ENCODE measurements around the gene CACNA2D3.

Gene CACNA2D3

DNA sequence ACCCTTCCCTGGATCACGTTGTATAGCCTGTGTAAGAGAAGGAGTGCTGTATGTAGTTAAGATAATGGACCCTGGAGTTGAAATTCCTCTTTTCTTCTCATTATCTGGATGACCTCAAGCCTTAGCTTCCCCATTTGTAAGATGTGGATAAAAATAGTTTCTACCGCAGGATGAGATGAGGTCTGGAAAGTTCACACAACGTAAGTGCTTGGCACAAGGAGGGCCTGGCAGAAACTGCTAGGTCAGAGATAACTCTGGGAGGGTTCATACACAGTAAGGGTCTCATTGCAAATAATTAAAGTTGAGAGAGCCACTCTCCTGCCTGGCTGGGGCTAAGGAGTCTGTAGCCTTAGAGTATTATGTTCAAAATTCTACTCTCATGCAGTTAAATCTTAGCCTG is 591.1 kb downstream of the CACNA2D3 start:
- no peak overlapping the region for H3K27ac ChIP-seq
- TF ChIP-seq, protein P1, sequence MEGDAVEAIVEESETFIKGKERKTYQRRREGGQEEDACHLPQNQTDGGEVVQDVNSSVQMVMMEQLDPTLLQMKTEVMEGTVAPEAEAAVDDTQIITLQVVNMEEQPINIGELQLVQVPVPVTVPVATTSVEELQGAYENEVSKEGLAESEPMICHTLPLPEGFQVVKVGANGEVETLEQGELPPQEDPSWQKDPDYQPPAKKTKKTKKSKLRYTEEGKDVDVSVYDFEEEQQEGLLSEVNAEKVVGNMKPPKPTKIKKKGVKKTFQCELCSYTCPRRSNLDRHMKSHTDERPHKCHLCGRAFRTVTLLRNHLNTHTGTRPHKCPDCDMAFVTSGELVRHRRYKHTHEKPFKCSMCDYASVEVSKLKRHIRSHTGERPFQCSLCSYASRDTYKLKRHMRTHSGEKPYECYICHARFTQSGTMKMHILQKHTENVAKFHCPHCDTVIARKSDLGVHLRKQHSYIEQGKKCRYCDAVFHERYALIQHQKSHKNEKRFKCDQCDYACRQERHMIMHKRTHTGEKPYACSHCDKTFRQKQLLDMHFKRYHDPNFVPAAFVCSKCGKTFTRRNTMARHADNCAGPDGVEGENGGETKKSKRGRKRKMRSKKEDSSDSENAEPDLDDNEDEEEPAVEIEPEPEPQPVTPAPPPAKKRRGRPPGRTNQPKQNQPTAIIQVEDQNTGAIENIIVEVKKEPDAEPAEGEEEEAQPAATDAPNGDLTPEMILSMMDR (IDR thresholded peaks at IDR 0.05), result no peak
- H3K27me3 ChIP-seq, result no peaks in the 10 kb centered on the region
- no peaks in the 10 kb centered on the region for H3K9me3 ChIP-seq
- H3K36me3 ChIP-seq, result no peaks in the 10 kb centered on the region
- no peak overlapping the region for H3K4me3 ChIP-seq
- intact Hi-C loops (cut with DNase I; ENCODE audit: low total_unique reads), result no loop called here
- H3K4me1 ChIP-seq, result no peaks in the 10 kb centered on the region
- no peak for DNase-seq

DNA sequence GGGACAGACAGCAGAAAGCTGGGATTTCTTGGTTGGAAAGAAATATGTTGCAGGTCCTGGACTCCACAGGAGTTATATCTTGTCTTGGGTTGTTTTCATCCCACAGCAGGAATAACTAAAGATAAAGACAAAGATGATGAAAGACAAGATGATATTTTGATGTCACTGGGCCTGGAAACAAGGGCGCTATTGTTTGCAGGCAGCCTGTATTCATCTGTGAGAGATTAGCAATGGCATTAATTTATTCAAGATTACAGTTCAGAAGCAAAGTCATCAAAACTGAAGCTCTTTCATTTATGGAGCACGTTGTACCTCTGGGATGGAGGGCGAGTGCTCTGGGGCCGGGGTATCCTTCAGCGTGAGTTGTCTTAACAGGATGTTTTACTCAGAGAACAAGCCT is 591.7 kb downstream of the CACNA2D3 start:
- no peaks in the 10 kb centered on the region for H3K4me1 ChIP-seq
- intact Hi-C loops (cut with DNase I; ENCODE audit: low total_unique reads), result no loop called here
- no peaks in the 10 kb centered on the region for H3K9me3 ChIP-seq
- no peaks in the 10 kb centered on the region for H3K36me3 ChIP-seq
- no peak for DNase-seq
- no peak overlapping the region for H3K27ac ChIP-seq
- H3K4me3 ChIP-seq, result no peak overlapping the region
- TF ChIP-seq, protein P1 (IDR thresholded peaks at IDR 0.05), result no peak
- no peaks in the 10 kb centered on the region for H3K27me3 ChIP-seq

DNA sequence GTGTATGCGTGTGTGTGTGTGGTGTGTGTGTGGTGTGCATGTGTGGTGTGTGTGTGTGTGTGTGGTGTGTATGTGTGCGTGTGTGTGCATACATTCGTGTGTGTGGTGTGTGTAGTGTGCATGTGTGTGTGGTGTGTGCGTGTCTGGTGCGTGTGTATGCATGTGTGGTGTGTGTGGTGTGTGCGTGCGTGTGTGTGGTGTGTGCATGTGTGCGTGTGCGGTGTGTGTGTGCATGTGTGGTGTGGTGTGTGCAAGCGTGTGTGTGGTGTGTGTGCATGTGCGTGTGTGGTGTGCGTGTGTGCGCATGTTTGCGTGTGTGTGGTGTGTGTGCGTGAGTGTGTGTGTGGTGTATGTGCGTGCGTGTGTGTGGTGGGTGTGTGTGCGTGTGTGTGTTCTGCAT is 595.2 kb downstream of the CACNA2D3 start:
- intact Hi-C loops (cut with DNase I; ENCODE audit: low total_unique reads), result no loop called here
- Histone ChIP-seq H3K4me1 (no peaks in the 10 kb centered on the region), H3K9me3 (no peaks in the 10 kb centered on the region), H3K27me3 (no peaks in the 10 kb centered on the region), H3K36me3 (no peaks in the 10 kb centered on the region), H3K27ac (no peak overlapping the region), H3K4me3 (no peak overlapping the region)
- TF ChIP-seq, protein P1 (IDR thresholded peaks at IDR 0.05), result no peak
- DNase-seq, result no peak

DNA sequence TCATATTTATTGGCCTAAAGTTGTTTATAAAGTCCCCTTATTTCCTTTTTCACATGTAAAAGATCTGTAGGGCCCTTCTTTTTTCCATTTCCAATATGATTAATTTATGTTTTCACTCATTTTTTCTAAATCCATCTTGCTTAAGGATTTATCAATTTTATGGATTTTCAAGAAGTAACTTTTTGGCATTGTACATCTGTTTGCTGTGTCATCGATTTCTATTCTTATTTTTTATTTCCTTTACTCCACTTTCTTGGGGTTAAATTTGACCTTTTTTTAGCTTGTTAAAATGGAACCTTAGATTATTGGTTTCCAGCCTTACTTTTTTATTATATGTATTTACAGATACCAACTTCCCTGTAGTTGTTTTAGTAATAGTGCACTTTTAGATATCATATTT is 597.6 kb downstream of the CACNA2D3 start:
- no peak overlapping the region for H3K4me3 ChIP-seq
- intact Hi-C loops (cut with DNase I; ENCODE audit: low total_unique reads), result no loop called here
- H3K36me3 ChIP-seq, result no peaks in the 10 kb centered on the region
- H3K27me3 ChIP-seq, result no peaks in the 10 kb centered on the region
- H3K9me3 ChIP-seq, result no peaks in the 10 kb centered on the region
- no peaks in the 10 kb centered on the region for H3K4me1 ChIP-seq
- no peak overlapping the region for H3K27ac ChIP-seq
- no peak for DNase-seq
- TF ChIP-seq, protein P1 (IDR thresholded peaks at IDR 0.05), result no peak

DNA sequence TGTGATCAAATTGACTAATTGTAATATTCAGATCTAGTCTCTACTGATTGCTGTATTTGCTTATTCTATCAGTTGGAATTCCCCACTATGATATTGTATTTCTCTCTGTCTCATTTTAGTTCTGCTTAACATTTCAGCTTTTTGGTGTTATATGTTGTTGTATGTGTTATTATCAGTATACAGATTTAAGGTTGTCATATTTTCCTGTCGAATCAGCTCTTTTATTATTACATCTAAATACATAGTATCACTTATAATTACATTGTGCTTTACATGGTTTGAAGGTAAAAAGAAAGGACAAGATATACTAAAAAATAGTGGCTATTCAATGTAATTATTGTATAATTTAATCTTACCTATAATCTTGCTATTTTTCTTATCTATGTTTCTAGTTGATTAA is 598.3 kb downstream of the CACNA2D3 start:
- H3K27ac ChIP-seq, result no peak overlapping the region
- intact Hi-C loops (cut with DNase I; ENCODE audit: low total_unique reads), result no loop called here
- no peak for DNase-seq
- no peak overlapping the region for H3K4me3 ChIP-seq
- TF ChIP-seq, protein P1 (IDR thresholded peaks at IDR 0.05), result no peak
- no peaks in the 10 kb centered on the region for H3K4me1 ChIP-seq
- no peaks in the 10 kb centered on the region for H3K9me3 ChIP-seq
- H3K36me3 ChIP-seq, result no peaks in the 10 kb centered on the region
- no peaks in the 10 kb centered on the region for H3K27me3 ChIP-seq

DNA sequence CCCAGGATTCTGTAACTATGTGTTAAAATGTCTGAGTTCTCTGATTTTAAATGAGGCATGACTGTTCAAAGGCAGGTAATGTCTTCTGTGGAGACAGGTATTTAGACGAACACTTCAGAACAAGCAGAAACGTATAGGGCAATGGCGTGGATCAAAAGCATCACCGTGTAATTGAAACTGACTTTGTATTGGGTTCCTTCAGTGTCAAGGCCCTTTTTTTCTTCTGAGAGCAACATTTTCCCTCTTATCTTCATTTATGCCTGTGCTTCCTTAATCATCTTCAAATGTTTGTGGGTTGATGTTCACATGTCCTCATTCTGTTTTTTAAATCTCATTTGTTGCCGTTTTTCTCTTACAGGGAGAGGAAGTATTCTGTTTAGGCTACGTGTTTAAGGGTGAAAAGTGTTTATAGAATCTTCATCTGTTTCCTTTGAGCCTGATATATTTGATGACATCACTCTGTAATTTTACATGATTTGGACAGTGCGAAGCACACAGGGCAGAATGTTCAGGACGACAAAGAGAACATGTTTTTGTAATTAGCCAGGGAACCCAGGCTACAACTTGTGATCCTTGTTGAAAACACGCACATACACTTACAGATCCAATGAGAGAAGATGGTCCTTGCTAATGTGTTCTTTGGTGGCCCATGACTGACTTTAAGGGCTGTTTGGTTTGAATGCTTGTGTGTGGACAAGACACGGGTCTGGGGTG is 609.5 kb downstream of the CACNA2D3 start:
- H3K27me3 ChIP-seq, result no peaks in the 10 kb centered on the region
- H3K9me3 ChIP-seq, result peaks cover 0 to 6% (median 0%) of the 10 kb centered on the region in 3 donors
- no peak overlapping the region for H3K27ac ChIP-seq
- no peak overlapping the region for H3K4me3 ChIP-seq
- no peaks in the 10 kb centered on the region for H3K36me3 ChIP-seq
- TF ChIP-seq, protein P1 (IDR thresholded peaks at IDR 0.05), result no peak
- no peaks in the 10 kb centered on the region for H3K4me1 ChIP-seq
- no peak for DNase-seq
- intact Hi-C loops (cut with DNase I; ENCODE audit: low total_unique reads), result no loop called here
